Mesothelial cell of epicardium (in vitro differentiated cells): ENCODE measurements around the gene SH3TC2. TPM values are rescaled to one million over a fixed set of nuclear protein-coding genes. Genes with fewer than 3 reads are reported as not detected.

Experiments used
- DNase-seq, 2 experiments: peaks; one replicate each; pipeline ENCODE4 v3.0.0; 2021; ENCODE audit warnings: low spot score in 2 of 2; ENCODE audit not compliant: unreplicated experiment in 2 of 2
- H3K27ac Mint-ChIP-seq: 2 replicates; pipeline ENCODE4 v1.8.0; 2021; ENCODE audit warnings: mixed read lengths
- H3K27me3 Mint-ChIP-seq: 2 replicates; pipeline ENCODE4 v1.8.0; 2021; ENCODE audit warnings: low read depth, mixed read lengths
- H3K36me3 Mint-ChIP-seq: 2 replicates; pipeline ENCODE4 v1.8.0; 2021; ENCODE audit warnings: mixed read lengths
- H3K4me1 Mint-ChIP-seq: 2 replicates; pipeline ENCODE4 v1.8.0; 2021; ENCODE audit warnings: mixed read lengths
- H3K4me3 Mint-ChIP-seq: 2 replicates; pipeline ENCODE4 v1.8.0; 2021; ENCODE audit warnings: mild to moderate bottlenecking, moderate library complexity, mixed read lengths
- H3K9me3 Mint-ChIP-seq: 2 replicates; pipeline ENCODE4 v1.8.0; 2021; ENCODE audit warnings: mixed read lengths
- total RNA-seq: library from RNA; stranded (reverse); gene quantifications from 3 replicates; pipeline ENCODE4 v1.2.1, GENCODE V29; 2021
- TF ChIP-seq, protein P1 (sequence below): fragments of 200-600 bp; sonication (generic); IDR thresholded peaks from one replicate; pipeline ENCODE4 v1.5.0; 2021; ENCODE audit warnings: antibody characterized with exemption; ENCODE audit not compliant: unreplicated experiment

The SH3TC2 gene
- total RNA-seq, 1 donor from 2014 or later: 5.2 TPM

DNA sequence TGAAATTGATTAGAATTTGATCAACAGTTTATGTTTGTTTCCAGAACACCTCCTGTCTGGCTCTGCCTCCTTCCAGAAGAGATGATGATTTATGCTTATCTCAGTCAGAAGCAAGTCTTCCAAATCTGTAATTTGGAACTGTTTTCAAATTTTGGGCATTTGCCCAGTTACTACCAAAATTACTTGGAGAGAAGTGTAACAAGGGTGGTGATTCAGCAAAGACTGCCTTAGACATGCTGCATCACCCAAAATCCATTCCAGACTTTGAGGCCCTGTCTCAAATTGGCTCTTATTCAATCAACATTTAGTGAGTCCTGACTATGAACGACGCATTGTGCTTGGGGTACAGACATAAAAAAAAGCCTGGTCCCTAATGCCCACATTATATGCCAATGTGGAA is 89.4 kb downstream of the SH3TC2 start:
- Mint-ChIP-seq H3K4me1 (peaks cover 5% of the 10 kb centered on the region), H3K36me3 (no peaks in the 10 kb centered on the region), H3K4me3 (no peak overlapping the region), H3K27me3 (peaks cover 2% of the 10 kb centered on the region), H3K9me3 (no peaks in the 10 kb centered on the region), H3K27ac (no peak overlapping the region)
- DNase-seq: no peak
- TF ChIP-seq, protein P1, sequence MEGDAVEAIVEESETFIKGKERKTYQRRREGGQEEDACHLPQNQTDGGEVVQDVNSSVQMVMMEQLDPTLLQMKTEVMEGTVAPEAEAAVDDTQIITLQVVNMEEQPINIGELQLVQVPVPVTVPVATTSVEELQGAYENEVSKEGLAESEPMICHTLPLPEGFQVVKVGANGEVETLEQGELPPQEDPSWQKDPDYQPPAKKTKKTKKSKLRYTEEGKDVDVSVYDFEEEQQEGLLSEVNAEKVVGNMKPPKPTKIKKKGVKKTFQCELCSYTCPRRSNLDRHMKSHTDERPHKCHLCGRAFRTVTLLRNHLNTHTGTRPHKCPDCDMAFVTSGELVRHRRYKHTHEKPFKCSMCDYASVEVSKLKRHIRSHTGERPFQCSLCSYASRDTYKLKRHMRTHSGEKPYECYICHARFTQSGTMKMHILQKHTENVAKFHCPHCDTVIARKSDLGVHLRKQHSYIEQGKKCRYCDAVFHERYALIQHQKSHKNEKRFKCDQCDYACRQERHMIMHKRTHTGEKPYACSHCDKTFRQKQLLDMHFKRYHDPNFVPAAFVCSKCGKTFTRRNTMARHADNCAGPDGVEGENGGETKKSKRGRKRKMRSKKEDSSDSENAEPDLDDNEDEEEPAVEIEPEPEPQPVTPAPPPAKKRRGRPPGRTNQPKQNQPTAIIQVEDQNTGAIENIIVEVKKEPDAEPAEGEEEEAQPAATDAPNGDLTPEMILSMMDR: no peak

DNA sequence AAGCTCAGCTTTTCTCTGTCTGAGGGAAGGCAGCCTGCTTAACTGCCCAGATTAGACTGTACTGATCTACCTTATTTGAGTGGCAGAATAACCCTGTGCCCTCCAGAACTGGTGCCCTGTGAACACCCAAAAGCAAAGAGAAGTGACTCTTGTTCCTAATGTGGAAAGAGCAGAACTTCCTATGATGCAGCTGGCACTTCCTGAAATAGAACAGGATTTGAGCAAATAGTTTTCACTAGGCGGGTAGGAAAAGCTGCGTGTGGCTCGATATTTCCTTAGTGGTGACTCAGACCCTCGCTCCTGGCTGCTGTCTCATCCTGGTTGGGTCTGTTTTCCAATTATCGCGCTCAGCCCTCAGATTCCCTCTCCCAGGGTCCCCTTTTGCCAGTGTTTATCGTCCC is 89.9 kb downstream of the SH3TC2 start:
- H3K36me3 Mint-ChIP-seq: no peaks in the 10 kb centered on the region
- peaks cover 2% of the 10 kb centered on the region for H3K27me3 Mint-ChIP-seq
- no peak overlapping the region for H3K4me3 Mint-ChIP-seq
- H3K27ac Mint-ChIP-seq: no peak overlapping the region
- TF ChIP-seq, protein P1: no peak
- H3K9me3 Mint-ChIP-seq: no peaks in the 10 kb centered on the region
- H3K4me1 Mint-ChIP-seq: peaks cover 5% of the 10 kb centered on the region
- no peak for DNase-seq

DNA sequence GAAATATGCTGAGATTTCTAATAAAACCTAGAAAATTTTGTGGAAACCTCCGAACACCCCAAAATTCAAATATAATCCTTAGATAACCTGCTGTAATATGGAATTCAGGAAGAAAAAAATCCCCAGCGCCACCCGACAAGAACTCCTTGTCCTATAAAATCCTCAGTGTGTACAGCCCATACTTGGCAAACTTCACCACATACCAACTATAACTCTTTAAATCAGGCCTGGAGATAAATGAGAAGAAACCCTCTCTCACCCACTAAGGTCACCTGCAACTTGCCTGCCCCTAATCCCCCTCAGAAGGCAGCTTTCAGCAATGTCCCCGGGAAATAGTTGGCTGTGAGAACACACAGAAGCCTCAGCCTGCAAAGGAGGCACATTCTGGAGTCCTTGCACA is 90.5 kb downstream of the SH3TC2 start:
- Mint-ChIP-seq H3K36me3 (no peaks in the 10 kb centered on the region), H3K27ac (no peak overlapping the region), H3K27me3 (peaks cover 2% of the 10 kb centered on the region), H3K4me3 (no peak overlapping the region), H3K4me1 (peaks cover 5% of the 10 kb centered on the region), H3K9me3 (no peaks in the 10 kb centered on the region)
- no peak for DNase-seq
- TF ChIP-seq, protein P1: no peak

DNA sequence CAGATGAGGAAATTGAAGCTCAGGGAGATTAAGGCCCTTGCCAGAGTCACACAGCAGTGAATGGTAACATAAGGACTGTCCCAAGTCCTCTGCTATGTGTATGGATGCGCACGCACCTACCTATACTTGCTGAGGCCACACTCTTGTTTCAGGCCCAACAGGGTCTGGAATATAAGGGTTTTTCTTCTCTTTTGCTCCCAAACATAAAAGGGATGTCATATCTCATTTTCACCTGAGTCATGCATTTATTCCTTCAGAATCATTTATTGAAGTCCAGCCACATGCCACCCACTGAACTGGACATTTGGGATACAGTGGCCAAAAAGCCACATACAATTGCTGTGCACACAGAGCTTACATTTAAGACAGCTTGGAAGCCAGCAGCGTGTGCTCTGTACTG is 92.0 kb downstream of the SH3TC2 start:
- Mint-ChIP-seq H3K4me3 (no peak overlapping the region), H3K27me3 (peaks cover 6% of the 10 kb centered on the region), H3K36me3 (no peaks in the 10 kb centered on the region), H3K27ac (no peak overlapping the region), H3K4me1 (peaks cover 2% of the 10 kb centered on the region), H3K9me3 (no peaks in the 10 kb centered on the region)
- DNase-seq: no peak
- TF ChIP-seq, protein P1: no peak

DNA sequence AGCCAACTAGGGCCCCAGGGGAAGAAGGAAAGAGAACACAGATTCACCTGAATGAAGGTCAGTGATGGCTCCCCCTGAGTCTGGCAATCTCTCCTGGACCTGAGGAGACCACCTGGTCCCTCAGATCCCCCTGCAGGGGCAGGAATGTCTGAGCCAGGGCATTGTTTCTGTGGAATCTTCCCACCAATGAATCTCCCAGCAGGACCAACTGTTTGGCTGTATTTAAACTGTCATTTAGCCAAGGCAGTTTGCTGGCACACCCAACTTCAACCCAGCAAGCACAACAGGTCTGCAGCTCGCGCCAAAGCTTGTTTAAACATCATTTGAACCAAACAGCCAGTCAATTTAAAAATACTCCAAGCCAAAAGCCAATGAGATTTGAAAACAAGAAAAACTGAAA is 92.6 kb downstream of the SH3TC2 start:
- Mint-ChIP-seq H3K27ac (no peak overlapping the region), H3K4me3 (no peak overlapping the region), H3K4me1 (peaks cover 6% of the 10 kb centered on the region), H3K27me3 (peaks cover 6% of the 10 kb centered on the region), H3K36me3 (no peaks in the 10 kb centered on the region), H3K9me3 (no peaks in the 10 kb centered on the region)
- TF ChIP-seq, protein P1: no peak
- DNase-seq: no peak

DNA sequence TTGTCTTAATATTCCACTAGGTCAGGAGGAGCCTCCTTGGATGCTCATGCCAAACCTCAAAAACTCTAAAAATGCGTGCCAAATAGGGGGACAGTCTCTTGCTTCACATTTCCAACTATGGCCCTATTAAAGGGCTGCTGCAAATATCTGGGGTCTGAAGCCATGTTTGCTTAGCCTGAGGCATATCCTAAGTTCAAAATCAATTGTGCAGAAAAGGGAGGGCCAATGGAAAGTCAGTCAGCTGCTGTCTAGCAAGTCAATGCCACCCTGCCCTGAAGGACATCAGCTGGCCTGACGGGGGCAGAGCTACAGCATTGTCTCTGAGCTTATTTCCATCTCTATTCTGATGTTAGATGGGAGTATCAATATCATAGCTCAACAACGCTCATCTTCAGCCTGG is 93.6 kb downstream of the SH3TC2 start:
- no peak for DNase-seq
- Mint-ChIP-seq H3K27ac (no peak overlapping the region), H3K4me3 (no peak overlapping the region), H3K27me3 (peaks cover 6% of the 10 kb centered on the region), H3K4me1 (peaks cover 6% of the 10 kb centered on the region), H3K36me3 (no peaks in the 10 kb centered on the region), H3K9me3 (no peaks in the 10 kb centered on the region)
- TF ChIP-seq, protein P1: no peak
